NB4 (cell line): ENCODE data around the gene CAMTA1.

Experiments
- DNase-seq: peaks from one replicate; pipeline ENCODE4 v3.0.0; 2010; ENCODE audit warnings: low read depth
- H3K4me3 ChIP-seq: one replicate; pipeline ENCODE4 v1.5.1; 2011; ENCODE audit warnings: mild to moderate bottlenecking, low read depth, low read length, moderate library complexity
- CTCF ChIP-seq: IDR thresholded peaks from one replicate; pipeline ENCODE4 v1.5.1; 2012; ENCODE audit warnings: low read depth, low read length
- MAX ChIP-seq: IDR thresholded peaks from 2 replicates; pipeline ENCODE4 v1.6.1; 2011; ENCODE audit warnings: low read depth, low read length
- MYC ChIP-seq: IDR thresholded peaks from 2 replicates; pipeline ENCODE4 v1.6.1; 2011; ENCODE audit warnings: low read depth, low read length
- POLR2A ChIP-seq: IDR thresholded peaks from 2 replicates; pipeline ENCODE4 v1.6.1; 2011; ENCODE audit warnings: mild to moderate bottlenecking; ENCODE audit not compliant: insufficient read length; ENCODE audit errors: extremely low read depth

Gene CAMTA1

DNA sequence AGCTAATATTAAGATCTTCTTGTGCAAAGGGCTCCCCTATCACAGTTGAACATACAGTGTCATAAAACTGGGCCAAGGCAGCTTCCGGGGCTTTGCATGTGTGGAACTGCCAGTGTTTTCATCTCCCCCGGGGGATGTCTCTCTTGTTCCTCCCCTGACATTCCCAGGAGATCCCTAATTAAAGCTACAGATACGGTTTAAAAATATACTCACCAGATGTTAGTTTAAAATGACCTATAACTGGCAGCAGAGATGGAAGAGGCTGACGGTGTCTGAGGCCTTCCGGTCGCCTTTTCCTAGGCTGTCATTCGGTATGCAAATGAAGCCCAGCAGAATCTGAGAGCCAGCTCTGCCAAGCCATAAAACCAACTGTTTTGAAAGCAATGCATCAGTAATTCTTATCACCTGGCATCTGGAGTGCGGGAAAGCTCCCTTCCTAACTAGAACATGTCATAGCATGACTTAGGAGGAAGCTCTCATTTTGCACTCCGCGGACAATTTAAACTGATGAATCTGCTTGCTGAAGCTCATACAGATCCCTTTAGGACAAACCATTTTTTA is 549.3 kb downstream of the CAMTA1 start:
- no peak overlapping the region for H3K4me3 ChIP-seq
- TF ChIP-seq POLR2A: no peak
- no peak for TF ChIP-seq MYC
- TF ChIP-seq CTCF: no peak
- TF ChIP-seq MAX: no peak
- DNase-seq: no peak

DNA sequence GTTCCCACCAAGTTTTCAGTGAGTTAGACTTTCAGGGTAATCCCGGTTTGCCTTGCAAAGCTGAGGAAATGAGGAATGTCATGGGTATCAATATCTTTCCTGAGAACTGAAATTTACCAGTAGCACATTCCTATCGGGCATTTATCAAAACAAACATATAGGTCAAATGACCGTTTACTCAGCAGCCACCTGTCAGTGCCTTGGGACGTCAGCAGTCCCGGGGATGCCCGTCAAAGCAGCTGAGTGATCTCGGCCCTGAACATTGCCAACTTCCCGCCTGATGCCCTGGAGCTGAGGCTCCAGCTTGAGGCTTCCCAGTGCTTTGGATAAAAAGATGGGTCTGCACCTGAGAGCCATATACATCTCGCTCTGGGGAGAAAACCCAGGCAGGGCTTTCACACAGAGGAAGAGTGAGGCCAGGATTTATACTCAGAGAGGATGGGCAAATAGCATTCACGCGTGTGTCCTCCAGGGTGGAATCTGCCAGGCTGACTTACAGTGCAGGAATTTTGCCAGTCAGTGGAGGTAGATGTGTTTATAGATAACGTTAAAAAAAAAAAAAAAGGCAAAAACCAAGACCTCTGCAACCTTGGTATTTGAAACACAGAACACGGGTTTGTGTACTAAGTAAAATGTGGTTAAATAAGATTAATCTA is 550.1 kb downstream of the CAMTA1 start:
- no peak for DNase-seq
- H3K4me3 ChIP-seq: no peak overlapping the region
- no peak for TF ChIP-seq POLR2A
- no peak for TF ChIP-seq CTCF
- no peak for TF ChIP-seq MYC
- no peak for TF ChIP-seq MAX

- no peak overlapping the region for H3K4me3 ChIP-seq
- DNase-seq: no peak
- no peak for TF ChIP-seq CTCF
- no peak for TF ChIP-seq MYC
- TF ChIP-seq POLR2A: no peak
- no peak for TF ChIP-seq MAX
These were observed 553.2 kb downstream of the CAMTA1 start for GRCh38 chr1:7338439-7338838.

DNA sequence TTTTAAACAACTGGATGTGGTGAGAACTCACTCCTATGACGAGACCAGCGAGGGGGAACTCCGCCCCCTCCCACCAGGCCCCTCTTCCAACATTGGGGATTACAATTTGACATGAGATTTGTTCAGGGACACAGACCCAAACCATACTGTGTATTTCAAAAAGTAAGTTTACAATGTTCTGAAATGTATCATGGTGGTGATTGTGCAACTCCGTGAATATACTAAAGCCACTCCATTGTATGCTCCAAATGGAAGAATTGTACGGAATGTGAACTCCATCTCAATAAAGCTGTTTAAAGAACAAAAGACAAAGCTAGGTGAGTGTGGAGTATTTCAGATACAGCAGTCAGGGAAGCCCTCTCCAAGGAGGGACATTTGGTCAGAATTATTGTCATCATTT is 553.8 kb downstream of the CAMTA1 start:
- no peak overlapping the region for H3K4me3 ChIP-seq
- TF ChIP-seq MYC (no peak), CTCF (no peak), MAX (no peak), POLR2A (no peak)
- no peak for DNase-seq

DNA sequence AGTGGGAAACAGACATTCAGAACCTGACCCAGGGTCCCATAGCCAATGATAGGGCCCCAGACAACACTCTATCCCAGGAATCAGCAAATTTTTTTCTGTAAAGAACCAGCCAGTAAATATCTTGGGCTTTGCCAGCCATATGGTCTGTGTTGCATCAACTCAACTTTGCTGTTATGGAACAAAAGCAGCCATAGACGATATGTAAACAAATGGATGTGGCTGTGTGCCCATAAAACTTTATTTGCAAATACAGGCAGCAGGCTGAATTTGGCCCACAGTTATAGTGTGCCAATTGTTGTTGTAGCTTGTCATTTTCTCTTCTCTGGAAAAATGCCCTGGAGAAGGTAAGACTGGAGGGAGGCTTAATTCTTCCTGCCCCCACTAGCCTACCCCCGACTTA is 554.7 kb downstream of the CAMTA1 start:
- no peak overlapping the region for H3K4me3 ChIP-seq
- TF ChIP-seq CTCF (no peak), POLR2A (no peak), MAX (no peak), MYC (no peak)
- DNase-seq: no peak
